Nephron (organoid): ENCODE data around the gene OR7A10.

Experiments
- H3K27ac Mint-ChIP-seq, 3 experiments: 2 replicates each; pipeline ENCODE4 v1.8.0; 2020; ENCODE audit warnings: mixed read lengths in 3 of 3, mild to moderate bottlenecking in 2 of 3, moderate library complexity in 1 of 3
- H3K27me3 Mint-ChIP-seq: 2 replicates; pipeline ENCODE4 v1.8.0; 2021; ENCODE audit warnings: low read depth, mild to moderate bottlenecking, moderate library complexity, mixed read lengths
- H3K36me3 Mint-ChIP-seq: 2 replicates; pipeline ENCODE4 v1.8.0; 2020; ENCODE audit warnings: low read depth, mixed read lengths
- H3K4me1 Mint-ChIP-seq: 2 replicates; pipeline ENCODE4 v1.8.0; 2020; ENCODE audit warnings: mixed read lengths
- H3K4me3 Mint-ChIP-seq, 3 experiments: 2 replicates each; pipeline ENCODE4 v1.8.0; 2020; ENCODE audit warnings: mild to moderate bottlenecking in 3 of 3, mixed read lengths in 3 of 3, moderate library complexity in 2 of 3
- H3K9me3 Mint-ChIP-seq: 2 replicates; pipeline ENCODE4 v1.8.0; 2020; ENCODE audit warnings: mixed read lengths
- CTCF ChIP-seq, 3 experiments: fragments of 200-600 bp; sonication (generic); IDR thresholded peaks; one replicate each; pipeline ENCODE4 v1.5.0; 2021; ENCODE audit warnings: antibody characterized with exemption in 3 of 3; ENCODE audit not compliant: unreplicated experiment in 3 of 3

Gene OR7A10

GRCh38 chr19:14830702-14831101, 18.0 kb downstream of the OR7A10 start:
- no peak for TF ChIP-seq CTCF (IDR thresholded peaks at IDR 0.05; ENCODE audit: unreplicated experiment in 3 of 3)
- Mint-ChIP-seq H3K27ac (no peak overlapping the region), H3K4me3 (no peak overlapping the region), H3K4me1 (peaks cover 18% of the 10 kb centered on the region), H3K27me3 (no peaks in the 10 kb centered on the region), H3K9me3 (peaks cover 23% of the 10 kb centered on the region), H3K36me3 (no peaks in the 10 kb centered on the region)

GRCh38 chr19:14826006-14826405, 22.7 kb downstream of the OR7A10 start:
- no peak overlapping the region for H3K4me3 Mint-ChIP-seq
- H3K27ac Mint-ChIP-seq, result no peak overlapping the region
- H3K36me3 Mint-ChIP-seq, result no peaks in the 10 kb centered on the region
- H3K9me3 Mint-ChIP-seq, result peaks cover 26% of the 10 kb centered on the region
- no peaks in the 10 kb centered on the region for H3K27me3 Mint-ChIP-seq
- TF ChIP-seq CTCF (IDR thresholded peaks at IDR 0.05; ENCODE audit: unreplicated experiment in 3 of 3), result no peak
- H3K4me1 Mint-ChIP-seq, result no peaks in the 10 kb centered on the region

GRCh38 chr19:14821937-14822336, 26.8 kb downstream of the OR7A10 start:
- Mint-ChIP-seq H3K27ac (no peak overlapping the region), H3K27me3 (peaks cover 4% of the 10 kb centered on the region), H3K36me3 (no peaks in the 10 kb centered on the region), H3K4me1 (no peaks in the 10 kb centered on the region), H3K9me3 (peaks cover 17% of the 10 kb centered on the region), H3K4me3 (no peak overlapping the region)
- no peak for TF ChIP-seq CTCF (IDR thresholded peaks at IDR 0.05; ENCODE audit: unreplicated experiment in 3 of 3)

GRCh38 chr19:14818588-14818987, 30.1 kb downstream of the OR7A10 start:
- Mint-ChIP-seq H3K27ac (no peak overlapping the region), H3K4me3 (no peak overlapping the region), H3K36me3 (no peaks in the 10 kb centered on the region), H3K27me3 (peaks cover 11% of the 10 kb centered on the region), H3K4me1 (no peaks in the 10 kb centered on the region), H3K9me3 (peaks cover 7% of the 10 kb centered on the region)
- no peak for TF ChIP-seq CTCF (IDR thresholded peaks at IDR 0.05; ENCODE audit: unreplicated experiment in 3 of 3)

- Mint-ChIP-seq H3K27ac (no peak overlapping the region), H3K9me3 (peaks cover 7% of the 10 kb centered on the region), H3K27me3 (peaks cover 11% of the 10 kb centered on the region), H3K4me3 (no peak overlapping the region), H3K4me1 (no peaks in the 10 kb centered on the region), H3K36me3 (no peaks in the 10 kb centered on the region)
- TF ChIP-seq CTCF (IDR thresholded peaks at IDR 0.05; ENCODE audit: unreplicated experiment in 3 of 3), result no peak
Measured at GRCh38 chr19:14817052-14817451, 31.7 kb downstream of the OR7A10 start.

GRCh38 chr19:14814982-14815652, 33.6 kb downstream of the OR7A10 start:
- H3K36me3 Mint-ChIP-seq, result no peaks in the 10 kb centered on the region
- H3K9me3 Mint-ChIP-seq, result peaks cover 7% of the 10 kb centered on the region
- H3K27me3 Mint-ChIP-seq, result peaks cover 19% of the 10 kb centered on the region
- H3K27ac Mint-ChIP-seq, result no peak overlapping the region
- TF ChIP-seq CTCF (IDR thresholded peaks at IDR 0.05; ENCODE audit: unreplicated experiment in 3 of 3), result no peak
- H3K4me1 Mint-ChIP-seq, result no peaks in the 10 kb centered on the region
- H3K4me3 Mint-ChIP-seq, result no peak overlapping the region
